MCF 10A (cell line): Measurements from ENCODE around the gene EGFL7. TPM values are rescaled to one million over a fixed set of nuclear protein-coding genes. Genes with fewer than 3 reads are reported as not detected.

Experiments used
- BruUV-seq: library from RNA; stranded (reverse); fragments of 400-500 nt; replicated peaks from 2 replicates; lab custom pipeline; 2021; lab: Mats Ljungman, UMichigan
- CTCF ChIA-PET: fragments of 300-600 bp; sonication (Branson Sonifier 250); formaldehyde crosslinking; extraction: SDS; loops from one replicate; lab custom pipeline; 2021; ENCODE audit warnings: antibody characterized with exemption, inconsistent platforms; lab: Yijun Ruan, JAX
- POLR2A ChIA-PET: fragments of 300-600, 350-650 bp; sonication (Branson Sonifier 250); formaldehyde crosslinking; extraction: SDS; loops from one replicate; lab custom pipeline; 2020; ENCODE audit warnings: antibody characterized with exemption, inconsistent platforms; lab: Yijun Ruan, JAX
- DNase-seq: peaks from one replicate; pipeline ENCODE4 v3.0.0-alpha.2; 2018; ENCODE audit not compliant: unreplicated experiment
- H3K27ac Mint-ChIP-seq: one replicate; pipeline ENCODE4 v1.8.0; 2022; ENCODE audit warnings: mild to moderate bottlenecking, low read depth, mixed read lengths; ENCODE audit not compliant: unreplicated experiment
- H3K27me3 Mint-ChIP-seq: one replicate; pipeline ENCODE4 v1.8.0; 2022; ENCODE audit warnings: mixed read lengths; ENCODE audit not compliant: insufficient read depth, unreplicated experiment
- H3K36me3 Mint-ChIP-seq: one replicate; pipeline ENCODE4 v1.8.0; 2022; ENCODE audit warnings: mild to moderate bottlenecking, moderate library complexity, mixed read lengths; ENCODE audit not compliant: insufficient read depth, unreplicated experiment
- H3K4me1 Mint-ChIP-seq: one replicate; pipeline ENCODE4 v1.8.0; 2022; ENCODE audit warnings: mixed read lengths; ENCODE audit not compliant: insufficient read depth, unreplicated experiment
- H3K4me3 Mint-ChIP-seq: one replicate; pipeline ENCODE4 v1.8.0; 2022; ENCODE audit warnings: mild to moderate bottlenecking, moderate library complexity, mixed read lengths; ENCODE audit not compliant: unreplicated experiment
- H3K9me3 Mint-ChIP-seq: one replicate; pipeline ENCODE4 v1.8.0; 2022; ENCODE audit warnings: mixed read lengths; ENCODE audit not compliant: unreplicated experiment
- intact Hi-C: fragments of 100-400 bp; cut with micrococcal nuclease; formaldehyde crosslinking; loops from 2 replicates; pipeline ENCODE4 v1.14.1; 2022
- total RNA-seq: library from RNA; stranded (reverse); gene quantifications from 2 replicates; pipeline ENCODE4 v1.2.3, GENCODE V29; 2022
- TF ChIP-seq, protein P1 (sequence below): fragments of 200-600 bp; IDR thresholded peaks from one replicate; pipeline ENCODE4 v1.8.0; 2022; ENCODE audit warnings: antibody characterized with exemption, mild to moderate bottlenecking; ENCODE audit not compliant: unreplicated experiment

The EGFL7 gene
- total RNA-seq, 1 experiment from 2014 or later = 3.9 TPM

DNA sequence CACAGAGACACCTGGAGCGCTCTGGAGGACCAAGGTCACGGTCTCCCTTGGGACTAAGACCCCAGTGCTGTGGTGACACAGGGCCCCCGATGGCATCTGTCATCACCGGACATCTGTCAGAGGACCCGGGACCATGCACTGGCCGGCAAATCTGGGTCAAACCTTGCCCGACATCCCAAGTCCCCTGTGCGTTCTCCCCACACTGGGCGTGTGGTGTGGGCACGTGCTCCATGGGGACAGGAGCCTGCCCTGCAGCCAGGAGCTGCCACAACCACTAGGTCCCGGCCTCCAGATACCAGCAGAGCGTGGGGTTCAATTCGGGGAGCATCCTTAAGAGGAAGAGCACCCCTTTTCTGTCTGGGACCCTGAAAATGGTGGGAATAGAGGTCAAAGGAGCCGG, 21.0 kb downstream of the EGFL7 start:
- CTCF ChIA-PET = interaction anchor here (1.3 to 4.0 kb wide), 2 partner anchors 10 to 11 kb away, joined by 6 to 22 read pairs; no protein-coding TSS in a partner anchor

DNA sequence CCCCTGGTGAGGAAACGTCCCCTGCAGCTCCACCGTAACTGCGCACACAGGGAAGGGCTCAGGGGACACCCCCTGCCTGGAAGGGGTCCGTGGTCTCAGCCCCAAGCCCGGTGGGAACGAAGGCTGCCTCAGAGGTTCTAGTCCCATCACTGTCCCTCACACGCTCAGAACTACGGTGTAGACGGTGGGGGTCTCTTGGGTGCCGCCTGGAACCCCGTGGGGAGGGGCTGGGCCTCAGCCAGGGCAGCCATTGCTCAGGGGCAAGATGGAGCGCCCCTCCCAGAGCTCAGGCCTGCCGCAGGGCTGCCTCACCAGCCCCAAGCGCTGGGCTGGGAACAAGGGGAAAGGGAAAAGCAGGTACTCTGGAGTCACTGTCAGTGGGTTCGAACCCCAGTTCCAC, 21.6 kb downstream of the EGFL7 start:
- no peak overlapping the region for H3K27ac Mint-ChIP-seq
- BruUV-seq = no TSS peak
- ChIA-PET POLR2A (interaction anchor here (0.6 kb wide), 1 partner anchor 1060 kb away, joined by 3 read pairs; no protein-coding TSS in a partner anchor), CTCF (interaction anchor here (1.3 to 4.0 kb wide), 2 partner anchors 9 to 12 kb away, joined by 6 to 22 read pairs; no protein-coding TSS in a partner anchor)
- no peaks in the 10 kb centered on the region for H3K27me3 Mint-ChIP-seq
- TF ChIP-seq, protein P1, sequence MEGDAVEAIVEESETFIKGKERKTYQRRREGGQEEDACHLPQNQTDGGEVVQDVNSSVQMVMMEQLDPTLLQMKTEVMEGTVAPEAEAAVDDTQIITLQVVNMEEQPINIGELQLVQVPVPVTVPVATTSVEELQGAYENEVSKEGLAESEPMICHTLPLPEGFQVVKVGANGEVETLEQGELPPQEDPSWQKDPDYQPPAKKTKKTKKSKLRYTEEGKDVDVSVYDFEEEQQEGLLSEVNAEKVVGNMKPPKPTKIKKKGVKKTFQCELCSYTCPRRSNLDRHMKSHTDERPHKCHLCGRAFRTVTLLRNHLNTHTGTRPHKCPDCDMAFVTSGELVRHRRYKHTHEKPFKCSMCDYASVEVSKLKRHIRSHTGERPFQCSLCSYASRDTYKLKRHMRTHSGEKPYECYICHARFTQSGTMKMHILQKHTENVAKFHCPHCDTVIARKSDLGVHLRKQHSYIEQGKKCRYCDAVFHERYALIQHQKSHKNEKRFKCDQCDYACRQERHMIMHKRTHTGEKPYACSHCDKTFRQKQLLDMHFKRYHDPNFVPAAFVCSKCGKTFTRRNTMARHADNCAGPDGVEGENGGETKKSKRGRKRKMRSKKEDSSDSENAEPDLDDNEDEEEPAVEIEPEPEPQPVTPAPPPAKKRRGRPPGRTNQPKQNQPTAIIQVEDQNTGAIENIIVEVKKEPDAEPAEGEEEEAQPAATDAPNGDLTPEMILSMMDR = no peak
- H3K9me3 Mint-ChIP-seq = no peaks in the 10 kb centered on the region
- DNase-seq = no peak
- no peak overlapping the region for H3K4me3 Mint-ChIP-seq
- intact Hi-C loops = no loop called here
- no peaks in the 10 kb centered on the region for H3K4me1 Mint-ChIP-seq
- no peaks in the 10 kb centered on the region for H3K36me3 Mint-ChIP-seq

More for the DNA sequence above, 21.0 kb downstream of the EGFL7 start:
- intact Hi-C loops = no loop called here
- Mint-ChIP-seq H3K27me3 (no peaks in the 10 kb centered on the region), H3K36me3 (no peaks in the 10 kb centered on the region), H3K4me1 (no peaks in the 10 kb centered on the region), H3K27ac (no peak overlapping the region), H3K9me3 (no peaks in the 10 kb centered on the region), H3K4me3 (no peak overlapping the region)
- no peak for DNase-seq
- POLR2A ChIA-PET = interaction anchor here (0.6 kb wide), 1 partner anchor 1059 kb away, joined by 3 read pairs; no protein-coding TSS in a partner anchor
- TF ChIP-seq, protein P1 = no peak
- no TSS peak for BruUV-seq

DNA sequence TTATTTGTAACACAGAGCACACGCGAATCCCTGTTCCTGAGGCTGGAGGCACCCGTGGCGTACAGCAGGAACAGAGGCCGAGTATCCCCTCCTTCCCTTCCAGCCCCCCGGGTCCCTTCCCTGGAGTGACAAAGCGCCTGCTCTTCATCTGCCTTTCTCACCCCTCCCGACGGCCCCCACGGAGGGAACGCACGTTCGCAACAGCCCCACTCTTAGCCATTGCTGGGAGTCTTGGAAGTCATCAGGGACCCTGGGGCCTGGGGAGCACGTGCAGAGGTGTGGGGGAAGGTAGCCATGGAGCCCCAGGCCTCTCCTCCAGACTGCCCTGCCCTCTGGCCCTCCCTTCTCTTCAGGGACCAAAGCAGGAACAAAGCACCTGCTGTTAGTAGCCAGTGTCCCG, 22.1 kb downstream of the EGFL7 start:
- no peak overlapping the region for H3K27ac Mint-ChIP-seq
- POLR2A ChIA-PET = no interaction called here
- no peaks in the 10 kb centered on the region for H3K36me3 Mint-ChIP-seq

DNA sequence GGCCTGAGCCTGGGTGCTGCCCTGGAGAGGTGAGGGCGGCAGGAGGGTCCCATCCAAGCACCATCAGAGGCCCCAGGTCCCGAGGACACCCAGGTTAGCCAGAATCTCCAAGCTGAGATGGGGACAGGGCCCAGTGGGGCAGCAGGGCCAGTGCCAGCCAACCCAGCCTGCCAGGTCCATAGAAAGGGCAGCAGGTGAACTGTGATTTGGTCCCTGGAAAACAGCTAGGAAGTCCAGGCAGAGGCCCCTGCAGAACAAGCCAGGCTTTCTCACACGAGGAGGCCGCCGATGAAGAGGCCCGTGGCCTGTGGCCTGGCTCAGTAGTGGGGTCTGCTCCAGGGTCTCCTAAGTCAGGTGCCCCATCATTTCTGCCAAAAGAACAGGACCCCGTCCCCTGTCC, 22.5 kb downstream of the EGFL7 start:
- POLR2A ChIA-PET = no interaction called here
- H3K9me3 Mint-ChIP-seq = no peaks in the 10 kb centered on the region
- H3K4me3 Mint-ChIP-seq = peak overlapping the region; percentile 68
- H3K27ac Mint-ChIP-seq = no peak overlapping the region
- no peaks in the 10 kb centered on the region for H3K36me3 Mint-ChIP-seq
- intact Hi-C loops = no loop called here
- DNase-seq = no peak
- CTCF ChIA-PET = interaction anchor here (4.0 kb wide), 1 partner anchor 13 kb away, joined by 22 read pairs; no protein-coding TSS in a partner anchor
- TF ChIP-seq, protein P1 = no peak
- no TSS peak for BruUV-seq
- H3K4me1 Mint-ChIP-seq = no peaks in the 10 kb centered on the region
- no peaks in the 10 kb centered on the region for H3K27me3 Mint-ChIP-seq

More for the DNA sequence above, 22.1 kb downstream of the EGFL7 start:
- CTCF ChIA-PET = interaction anchor here (4.0 kb wide), 1 partner anchor 12 kb away, joined by 22 read pairs; no protein-coding TSS in a partner anchor
- no peaks in the 10 kb centered on the region for H3K27me3 Mint-ChIP-seq
- TF ChIP-seq, protein P1 = no peak
- H3K9me3 Mint-ChIP-seq = no peaks in the 10 kb centered on the region
- intact Hi-C loops = no loop called here
- DNase-seq = no peak
- no peak overlapping the region for H3K4me3 Mint-ChIP-seq
- no peaks in the 10 kb centered on the region for H3K4me1 Mint-ChIP-seq
- no TSS peak for BruUV-seq
